Measurements from ENCODE around the gene TRIML1.
"Not testable (repeated sequence)": the region's sequence is repeated elsewhere in the genome, so short reads cannot be mapped to it uniquely, and the experiment has no call there.

TRIML1 gene

DNA sequence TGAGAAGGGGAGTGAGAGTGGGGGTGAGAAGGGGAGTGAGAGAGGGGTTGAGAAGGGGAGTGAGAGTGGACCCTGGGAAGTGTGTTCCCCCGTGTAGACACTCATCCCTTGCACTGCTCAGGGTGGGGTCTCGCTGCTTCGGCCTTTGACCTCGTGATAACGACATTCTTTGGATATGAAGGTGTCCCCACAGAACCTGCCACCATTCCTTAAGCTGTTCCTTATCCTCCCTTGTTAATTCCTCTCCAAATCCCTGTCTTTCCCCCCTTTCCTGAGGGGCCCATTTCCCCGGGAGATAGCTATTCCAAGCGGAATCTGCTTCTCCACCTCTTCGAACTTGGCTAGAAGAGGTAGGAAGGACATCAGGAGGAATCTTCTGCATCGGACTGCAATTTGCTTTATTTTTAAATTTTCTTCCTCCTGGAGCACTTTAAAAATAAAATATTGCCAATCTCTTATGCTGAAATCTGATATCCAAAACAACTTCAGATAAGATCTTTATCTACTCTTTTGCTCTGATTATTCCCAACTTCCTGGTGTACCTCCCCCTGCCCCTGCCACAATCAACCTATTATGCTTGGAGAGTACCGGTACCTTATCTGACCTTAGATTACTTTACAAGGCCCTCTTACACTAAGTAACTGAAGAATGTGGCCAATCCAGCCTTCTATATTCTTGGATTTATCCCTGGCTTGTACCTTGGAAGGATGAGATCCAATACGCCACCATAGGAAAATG is 15.6 kb downstream of the TRIML1 start:
- no peak for DNase-seq

DNA sequence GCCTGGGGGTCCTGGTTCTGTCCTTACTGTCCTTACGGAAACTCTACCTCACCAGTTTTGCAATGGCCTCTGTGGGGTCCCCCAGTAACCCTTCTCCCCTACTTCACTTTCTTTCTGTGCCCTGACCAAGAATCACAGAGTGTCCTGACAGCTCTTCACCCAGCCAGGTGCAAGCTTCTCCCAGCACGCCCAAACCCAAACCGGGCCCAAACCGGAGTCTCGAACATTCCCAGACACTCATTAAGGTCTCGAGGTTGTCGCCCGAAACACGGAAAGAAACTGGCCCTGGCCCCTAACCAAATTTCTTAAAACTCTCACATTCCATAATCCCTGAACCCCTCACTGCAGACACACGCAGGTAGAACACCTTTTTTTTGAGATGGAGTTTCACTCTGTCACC is 19.1 kb downstream of the TRIML1 start:
- DNase-seq = no peak

DNA sequence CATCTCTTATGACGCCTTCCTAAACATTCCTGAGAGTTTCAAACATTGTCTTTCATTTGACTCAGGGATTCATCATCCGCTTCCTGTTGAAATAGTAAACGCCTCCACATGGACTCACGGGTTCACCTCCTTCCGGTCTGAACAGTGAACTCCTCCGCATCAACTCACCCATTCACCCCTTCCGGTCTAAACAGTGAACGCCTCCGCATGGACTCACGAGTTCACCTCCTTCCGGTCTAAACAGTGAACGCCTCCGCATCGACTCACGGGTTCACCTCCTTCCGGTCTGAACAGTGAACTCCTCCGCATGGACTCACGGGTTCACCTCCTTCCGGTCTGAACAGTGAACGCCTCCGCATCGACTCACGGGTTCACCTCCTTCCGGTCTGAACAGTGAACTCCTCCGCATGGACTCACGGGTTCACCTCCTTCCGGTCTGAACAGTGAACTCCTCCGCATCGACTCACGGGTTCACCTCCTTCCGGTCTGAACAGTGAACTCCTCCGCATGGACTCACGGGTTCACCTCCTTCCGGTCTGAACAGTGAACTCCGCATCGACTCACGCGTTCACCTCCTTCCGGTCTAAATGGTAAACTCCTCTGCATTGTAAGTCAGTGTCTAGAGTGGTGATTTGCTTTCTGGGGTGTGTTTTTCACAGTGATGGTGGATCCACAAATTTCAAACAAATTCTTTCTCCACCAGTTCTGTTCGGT is 20.4 kb downstream of the TRIML1 start:
- DNase-seq = not testable (repeated sequence)

DNA sequence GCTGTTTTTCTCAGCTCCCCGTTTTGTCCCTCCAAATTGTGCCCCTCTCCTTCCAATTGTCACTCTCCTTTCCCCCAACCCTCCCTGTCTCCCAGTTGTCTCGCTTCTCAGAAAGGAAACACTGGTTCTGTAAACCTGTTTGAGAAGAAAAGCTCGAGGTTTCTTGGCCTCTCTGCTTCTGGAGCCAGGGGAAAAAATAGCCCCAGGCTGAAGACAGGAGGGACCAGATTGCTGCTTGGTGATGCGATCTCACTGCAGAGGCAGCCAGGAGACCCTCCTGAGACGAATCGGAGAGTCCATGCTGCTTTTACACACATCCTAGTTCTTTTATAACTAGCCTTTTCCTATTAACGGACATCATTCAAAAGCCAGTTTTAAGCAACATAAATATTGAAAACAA is 21.2 kb downstream of the TRIML1 start:
- no peak for DNase-seq

DNA sequence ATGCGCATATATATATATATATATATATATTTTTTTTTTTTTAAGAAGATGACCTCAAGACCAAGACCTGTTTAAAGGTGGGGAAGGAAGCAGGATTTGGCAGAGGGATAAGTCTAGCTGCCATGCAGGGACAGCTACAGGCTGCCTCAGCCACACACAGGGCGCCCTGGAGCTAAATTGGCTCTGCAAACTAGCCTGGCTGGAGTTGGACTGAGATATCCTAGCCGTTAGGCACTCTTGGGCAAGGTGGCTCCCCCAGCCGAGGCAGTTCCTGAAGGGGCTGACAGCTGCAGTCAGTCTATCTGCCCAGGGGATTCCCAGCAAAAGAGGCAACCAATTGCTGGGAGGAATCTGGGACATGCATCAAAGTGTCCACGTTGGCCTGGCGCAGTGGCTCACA is 21.9 kb downstream of the TRIML1 start:
- no peak for DNase-seq

DNA sequence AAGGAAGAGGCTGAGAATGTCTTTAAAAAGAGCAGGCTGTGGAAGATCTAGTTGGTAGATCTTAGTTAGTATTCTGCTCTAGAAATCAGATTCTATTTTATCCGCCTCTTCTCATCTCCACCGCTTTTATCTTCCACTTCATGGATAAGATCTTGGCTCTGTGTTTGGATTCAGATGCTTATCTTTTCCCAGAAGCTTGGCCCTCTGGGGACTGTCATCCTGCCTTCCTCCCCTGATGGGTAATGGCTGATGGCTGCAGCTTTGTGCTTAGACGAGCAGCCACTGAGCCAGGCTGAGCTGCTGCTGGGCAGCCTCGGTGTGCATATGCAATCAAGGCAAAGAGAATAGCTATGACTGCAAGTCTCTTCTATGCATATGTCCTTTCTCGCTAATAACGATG is 23.5 kb downstream of the TRIML1 start:
- DNase-seq = no peak

DNA sequence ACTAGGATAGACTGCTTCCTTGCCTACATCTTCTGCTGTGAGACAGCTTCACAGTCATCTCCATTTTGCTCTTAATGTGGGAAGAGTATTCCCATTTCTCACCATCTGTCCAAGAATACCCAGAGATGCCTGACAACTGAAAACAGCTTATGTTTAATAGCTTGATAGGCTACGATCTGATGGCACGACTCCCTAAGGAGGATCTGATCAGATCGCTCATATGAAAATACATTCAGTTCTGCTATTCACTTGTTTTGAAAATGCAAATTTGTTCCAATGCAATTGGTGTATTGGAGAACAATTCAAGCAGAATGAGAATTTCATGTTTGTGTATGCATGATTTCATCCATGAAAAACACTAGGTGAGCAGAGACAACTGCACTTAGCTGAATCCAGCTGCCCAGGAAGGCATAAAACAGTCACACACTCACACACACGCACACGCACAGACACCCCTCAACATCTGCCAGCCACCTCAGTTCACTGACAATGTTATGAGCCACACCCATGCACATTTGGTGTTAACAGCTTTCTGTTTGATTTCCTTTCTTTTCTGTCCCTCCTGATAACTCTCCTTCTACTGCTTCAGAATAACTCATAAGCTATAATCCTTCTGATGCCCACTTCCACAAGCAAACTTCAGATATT is 29.6 kb downstream of the TRIML1 start:
- DNase-seq = no peak

DNA sequence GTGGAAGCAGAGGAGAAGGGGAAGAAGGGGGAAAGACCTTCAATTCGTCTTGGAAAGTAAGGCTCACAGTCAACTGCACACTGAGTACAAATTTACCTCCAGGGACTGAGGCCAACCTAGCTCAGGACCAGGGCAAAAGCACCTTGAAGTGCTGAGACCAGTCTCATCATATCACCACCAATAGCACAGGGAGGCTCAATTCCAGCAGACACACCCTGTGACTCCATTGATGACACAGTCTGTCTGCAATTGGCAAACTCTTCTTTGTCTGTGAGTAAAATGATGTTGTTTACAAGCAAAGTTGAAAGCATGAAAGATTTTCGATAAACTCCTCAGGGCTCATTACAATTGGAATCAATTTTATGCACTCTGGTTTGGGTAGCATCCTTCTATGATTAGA is 32.3 kb downstream of the TRIML1 start:
- DNase-seq = no peak

DNA sequence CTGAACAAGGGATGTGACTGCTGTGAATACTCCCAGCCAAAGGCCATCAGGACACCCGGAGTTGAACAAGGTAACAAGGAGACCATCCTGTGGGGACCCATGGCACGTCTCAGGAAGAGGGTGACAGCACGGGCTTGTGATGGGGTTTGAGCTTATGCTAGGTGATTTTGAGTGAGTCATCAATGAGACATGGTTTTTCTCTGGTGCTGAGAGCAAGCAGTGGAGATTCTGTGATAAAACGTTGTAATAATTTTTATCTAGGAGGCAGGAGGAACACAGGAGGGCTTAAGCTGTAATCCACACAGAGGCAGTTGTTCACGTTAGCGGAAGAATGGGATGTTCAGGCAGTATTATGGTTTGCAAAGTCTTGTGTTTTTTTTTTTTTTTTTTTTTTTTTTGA is 36.0 kb downstream of the TRIML1 start:
- DNase-seq = no peak

DNA sequence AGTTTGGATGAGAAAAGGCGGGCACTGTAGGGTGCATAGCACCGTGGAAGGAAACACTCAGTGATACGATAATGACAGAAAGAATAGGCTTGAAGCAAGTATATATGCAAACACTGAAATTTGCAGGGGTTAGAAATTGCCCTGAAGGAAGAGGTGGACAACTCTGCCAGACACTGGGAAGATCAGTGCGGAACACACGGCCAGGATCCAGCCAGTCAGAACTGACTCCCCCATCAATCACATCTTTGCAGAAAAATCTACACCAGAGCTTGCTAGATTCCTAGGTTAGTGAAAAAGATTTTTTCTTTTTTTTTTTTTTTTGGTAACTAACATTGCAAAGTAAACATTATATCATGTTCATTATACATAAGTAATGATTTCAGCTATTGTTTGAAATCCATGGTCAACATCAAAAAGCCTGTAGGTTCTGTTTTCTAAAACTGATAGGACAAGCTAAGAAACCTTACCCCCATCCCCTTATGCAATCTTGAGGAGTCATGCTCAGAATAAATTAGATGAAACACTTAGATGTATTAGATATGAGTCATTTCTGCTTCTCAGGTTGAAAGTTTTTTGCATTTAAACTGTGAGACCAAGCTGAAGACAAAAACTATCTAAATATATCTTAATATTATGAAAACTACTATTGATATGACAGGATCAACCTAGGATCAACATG is 38.9 kb downstream of the TRIML1 start:
- no peak for DNase-seq

DNA sequence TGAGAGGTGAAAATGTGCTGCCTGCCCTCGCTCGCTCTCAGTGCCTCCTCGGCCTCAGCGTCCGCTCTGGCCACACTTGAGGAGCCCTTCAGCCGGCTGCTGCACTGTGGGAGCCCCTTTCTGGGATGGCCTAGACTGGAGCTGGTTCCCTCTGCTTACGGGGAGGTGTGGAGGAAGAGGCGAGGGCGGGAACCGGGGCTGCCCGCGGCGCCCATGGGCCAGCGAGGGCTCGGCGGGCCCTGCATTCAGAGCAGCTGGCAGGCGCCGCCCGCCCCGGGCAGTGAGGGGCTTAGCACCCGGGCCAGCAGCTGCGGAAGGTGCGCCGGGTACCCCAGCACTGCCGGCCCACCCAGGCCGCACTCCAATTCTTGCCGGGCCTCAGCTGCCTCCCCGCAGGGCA is 39.6 kb downstream of the TRIML1 start:
- DNase-seq = no peak

DNA sequence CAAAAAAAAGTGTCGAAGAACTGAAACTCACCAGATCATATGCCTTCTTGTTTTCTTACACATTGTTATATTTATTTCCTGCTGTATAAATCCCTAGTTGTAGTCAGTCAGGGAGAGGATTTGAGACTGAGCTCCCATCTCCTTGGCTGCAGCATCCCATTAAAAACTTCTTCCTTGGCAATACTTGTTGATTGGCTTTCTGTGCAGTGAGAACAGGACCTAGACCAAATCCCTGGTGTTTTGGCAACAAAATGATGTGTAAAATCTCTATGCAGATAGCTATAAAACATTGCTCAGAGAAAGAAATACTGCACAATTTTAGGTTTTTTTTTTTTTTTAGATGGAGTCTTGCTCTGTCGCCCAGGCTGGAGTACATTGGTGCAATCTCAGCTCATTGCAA is 47.9 kb downstream of the TRIML1 start:
- DNase-seq = no peak

DNA sequence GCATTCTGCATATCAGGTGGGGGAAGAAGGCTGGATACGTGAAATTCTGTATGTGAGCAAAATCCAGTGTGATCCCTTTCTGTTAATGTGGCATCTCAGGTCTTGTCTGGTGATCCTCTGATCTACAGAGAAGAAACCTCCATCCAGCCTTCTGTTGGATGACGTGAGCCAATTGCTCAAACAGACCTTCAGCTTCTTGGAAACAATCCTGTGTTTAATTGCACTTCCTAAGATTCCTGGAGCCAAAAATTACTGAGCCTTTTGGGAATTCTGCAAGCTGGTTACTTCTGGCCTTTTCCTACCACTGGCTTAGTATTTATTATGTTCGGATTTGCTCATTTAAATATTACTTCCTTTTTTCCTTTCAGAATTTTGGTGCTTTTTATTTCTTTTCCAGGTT is 51.2 kb downstream of the TRIML1 start:
- DNase-seq = no peak

DNA sequence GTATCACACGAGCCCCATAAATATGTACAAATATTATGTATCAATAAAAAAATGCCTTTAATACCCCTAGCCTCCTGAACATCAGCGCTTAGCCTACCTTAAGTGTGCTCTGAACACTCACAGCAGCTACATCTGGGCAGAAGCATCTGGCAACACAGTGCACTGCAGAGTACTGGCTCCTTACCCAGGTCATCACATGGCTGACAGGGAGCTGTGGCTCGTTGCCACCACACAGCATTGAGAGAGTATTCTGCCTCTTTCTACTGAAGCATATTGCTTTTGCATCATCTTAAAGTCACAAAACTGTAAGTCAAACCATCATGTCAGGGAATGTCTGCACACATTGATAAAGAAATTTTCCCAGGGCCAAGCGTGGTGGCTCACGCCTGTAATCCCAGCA is 55.2 kb downstream of the TRIML1 start:
- DNase-seq = no peak

DNA sequence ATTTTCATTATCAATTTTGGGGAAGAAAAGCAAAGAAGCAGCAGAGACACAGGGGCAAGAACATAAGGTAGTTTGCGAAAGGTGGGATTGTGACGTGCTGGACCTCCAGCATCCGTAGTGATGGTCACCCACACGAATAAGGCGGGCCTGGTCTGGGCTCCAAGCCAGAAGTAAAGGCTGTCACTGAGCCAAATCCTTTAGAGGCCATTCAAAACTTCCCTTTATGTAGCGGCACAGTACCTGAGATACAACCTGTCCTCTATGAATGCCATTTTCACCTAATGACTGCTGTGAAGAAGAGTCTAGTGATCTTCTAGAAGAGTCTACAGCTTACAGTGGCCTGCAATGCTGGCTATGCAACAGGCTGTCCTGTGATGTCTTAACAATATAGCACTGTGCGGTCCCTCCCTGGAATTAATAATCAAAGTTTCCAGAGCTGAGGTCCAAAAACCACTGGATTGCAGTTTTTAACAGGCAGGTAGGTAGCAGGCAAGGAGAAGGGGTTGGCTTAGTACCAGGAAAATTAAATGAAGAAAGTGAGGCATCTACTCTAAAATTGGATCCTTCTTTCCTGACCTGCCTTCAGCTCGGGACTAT is 56.2 kb downstream of the TRIML1 start:
- DNase-seq = no peak

DNA sequence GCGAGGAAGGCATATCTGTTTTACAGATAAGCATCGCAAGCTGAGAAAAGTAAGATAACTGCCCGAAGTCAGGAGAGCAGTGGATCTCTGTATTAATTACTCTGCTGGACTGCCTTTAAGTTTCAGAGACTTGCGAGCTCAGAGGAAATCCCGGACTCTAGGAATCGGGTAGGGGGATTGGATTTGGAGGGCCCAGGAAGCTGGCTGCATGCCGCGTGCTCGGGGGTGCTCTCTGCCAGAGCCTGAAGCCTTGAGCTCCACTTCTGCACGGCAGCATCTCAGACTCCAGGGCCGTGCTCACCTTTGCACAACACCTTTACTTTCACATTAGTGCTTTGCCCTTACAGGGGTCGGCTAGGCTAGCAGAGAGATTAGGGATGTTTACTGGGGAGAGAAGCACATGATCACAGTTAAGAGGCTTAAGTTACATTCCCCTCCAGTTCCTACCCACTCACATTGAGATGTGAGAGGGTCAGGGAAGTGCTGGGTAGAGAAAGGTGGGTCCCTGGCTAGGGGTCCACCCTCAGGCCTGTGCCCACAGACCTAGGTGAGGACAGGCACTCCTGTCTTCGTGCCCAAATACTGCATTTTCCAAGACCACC is 57.0 kb downstream of the TRIML1 start:
- DNase-seq = no peak

All from NCI-H1105 (cell line).